ENCODE results near the gene UIMC1. TPM values are rescaled to one million over a fixed set of nuclear protein-coding genes. Genes with fewer than 3 reads are reported as not detected.
"Not testable (repeated sequence)": the region's sequence is repeated elsewhere in the genome, so short reads cannot be mapped to it uniquely, and the experiment has no call there.

UIMC1 gene
- total and polyA plus RNA-seq, 12 donors = 11.2 to 58.1 (median 35.9) TPM

- TF ChIP-seq CTCF (IDR thresholded peaks at IDR 0.05) = no peak
- no peak for TF ChIP-seq POLR2A (IDR thresholded peaks at IDR 0.05)
- H3K27me3 ChIP-seq = no peaks in the 10 kb centered on the region
- intact Hi-C loops (cut with DNase I) = no loop called here
- H3K4me1 ChIP-seq (replicated peaks in 1 of 2) = peaks cover 42 to 48% of the 10 kb centered on the region in 2 donors
- no peaks in the 10 kb centered on the region for H3K36me3 ChIP-seq (replicated peaks in 1 of 2)
- H3K9me3 ChIP-seq (replicated peaks in 1 of 3) = no peaks in the 10 kb centered on the region
- peak overlapping the region in 4 of 5 donors; percentile 87 to 91 (median 90) for H3K27ac ChIP-seq
- H3K4me3 ChIP-seq = no peak overlapping the region
- 16 to 28% (median 25%) methylated on average over 4 of the region's 4 CpGs for WGBS, 4 donors
- DNase-seq = no peak
These were observed 10.4 kb downstream of the UIMC1 start for GRCh38 chr5:176995896-176996767.

GRCh38 chr5:176995122-176995490 is 11.5 kb downstream of the UIMC1 start:
- H3K9me3 ChIP-seq (replicated peaks in 1 of 3) = no peaks in the 10 kb centered on the region
- intact Hi-C loops (cut with DNase I) = no loop called here
- no peak for TF ChIP-seq POLR2A (IDR thresholded peaks at IDR 0.05)
- no peak for TF ChIP-seq CTCF (IDR thresholded peaks at IDR 0.05)
- H3K4me1 ChIP-seq (replicated peaks in 1 of 2) = peaks cover 42 to 48% of the 10 kb centered on the region in 2 donors
- DNase-seq = peak in 1 of 7 donors; percentile 15
- no peaks in the 10 kb centered on the region for H3K36me3 ChIP-seq (replicated peaks in 1 of 2)
- H3K27ac ChIP-seq = peak overlapping the region; percentile 79 to 91 (median 89)
- 51 to 87% (median 61%) methylated on average over 3 of the region's 3 CpGs for WGBS, 4 donors
- H3K4me3 ChIP-seq = no peak overlapping the region
- no peaks in the 10 kb centered on the region for H3K27me3 ChIP-seq

GRCh38 chr5:176994460-176995121 is 12.0 kb downstream of the UIMC1 start:
- peak; percentile 53 to 90 (median 88) for DNase-seq
- peaks cover 42 to 48% of the 10 kb centered on the region in 2 donors for H3K4me1 ChIP-seq (replicated peaks in 1 of 2)
- TF ChIP-seq POLR2A (IDR thresholded peaks at IDR 0.05) (peak in 1 of 2 donors; percentile 63), CTCF (IDR thresholded peaks at IDR 0.05) (no peak)
- H3K9me3 ChIP-seq (replicated peaks in 1 of 3) = no peaks in the 10 kb centered on the region
- H3K36me3 ChIP-seq (replicated peaks in 1 of 2) = no peaks in the 10 kb centered on the region
- 27 to 58% (median 35%) methylated on average over 7 of the region's 7 CpGs for WGBS, 4 donors
- no peaks in the 10 kb centered on the region for H3K27me3 ChIP-seq
- intact Hi-C loops (cut with DNase I) = no loop called here
- peak overlapping the region; percentile 79 to 91 (median 89) for H3K27ac ChIP-seq
- H3K4me3 ChIP-seq = no peak overlapping the region

- H3K4me3 ChIP-seq; H3K27me3 ChIP-seq; intact Hi-C loops (cut with DNase I); H3K36me3 ChIP-seq (replicated peaks in 1 of 2); H3K9me3 ChIP-seq (replicated peaks in 1 of 3): not testable (repeated sequence)
- Histone ChIP-seq H3K27ac (peak overlapping the region in 4 of 5 donors; percentile 52 to 89 (median 82)), H3K4me1 (replicated peaks in 1 of 2) (peaks cover 42 to 48% of the 10 kb centered on the region in 2 donors)
- peak in 1 of 7 donors; percentile 31 for DNase-seq
- 77 to 95% (median 83%) methylated on average over 3 of the region's 3 CpGs for WGBS, 4 donors
These were observed 13.5 kb downstream of the UIMC1 start for GRCh38 chr5:176993081-176993480.

Data from adrenal gland (tissue), 12 donors.